HCT116 (cell line): ENCODE measurements around the gene APOBEC3B. TPM values are rescaled to one million over a fixed set of nuclear protein-coding genes. Genes with fewer than 3 reads are reported as not detected.

Source experiments
- ATAC-seq: fragments of 200-7000 bp; cut with Tn5 transposase; 2 replicates; pipeline ENCODE4 v1.9.1; 2020; ENCODE audit warnings: mild to moderate bottlenecking, moderate library complexity
- BruUV-seq: library from RNA; stranded (reverse); fragments of 400-500 nt; replicated peaks from 2 replicates; lab custom pipeline; 2021; lab: Mats Ljungman, UMichigan
- CTCF ChIA-PET: fragments of 300-600 bp; sonication (Branson Sonifier 250); formaldehyde crosslinking; loops from one replicate; lab custom pipeline; 2021; ENCODE audit warnings: antibody characterized with exemption; lab: Charles Lee
- POLR2A ChIA-PET: fragments of 300-600, 350-600 bp; sonication (Branson Sonifier 250); formaldehyde crosslinking; loops from one replicate; lab custom pipeline; 2021; ENCODE audit warnings: antibody characterized with exemption; lab: Charles Lee
- RAD21 ChIA-PET, 2 experiments: fragments of 300-600 bp; sonication (Branson Sonifier 250); formaldehyde crosslinking; loops; one replicate each; lab custom pipeline; 2023; ENCODE audit warnings: low total read pairs in 2 of 2; ENCODE audit not compliant: uncharacterized antibody in 2 of 2, unreplicated experiment in 2 of 2, low non-redundant PET in 1 of 2; lab: Charles Lee
- DNase-seq: peaks from one replicate; pipeline ENCODE4 v3.0.0-alpha.2; 2010; ENCODE audit warnings: low read depth, low spot score
- H2AFZ ChIP-seq: fragments of 200-600 bp; shearing (Covaris generic), sonication (generic); 2 replicates; pipeline ENCODE4 v1.6.1; 2017; ENCODE audit warnings: low read depth, mixed run types, mixed read lengths, antibody characterized with exemption, low read length; ENCODE audit not compliant: poor library complexity, severe bottlenecking
- H3K27ac ChIP-seq: 2 replicates; pipeline ENCODE4 v1.5.1; 2012; ENCODE audit warnings: low read depth, low read length
- H3K27me3 ChIP-seq: fragments of 200-600 bp; sonication (generic); 2 replicates; pipeline ENCODE4 v1.6.1; 2016; ENCODE audit warnings: mixed run types, low read length, mixed read lengths; ENCODE audit not compliant: insufficient read depth
- H3K36me3 ChIP-seq, 2 experiments: fragments of 200-500 bp in 1 of 2; fragments of 200-600 bp in 1 of 2; sonication (Bioruptor generic) in 1 of 2; sonication (generic) in 1 of 2; 2 replicates each; pipeline versions ENCODE4 v1.5.1 to v1.6.1; 2014 to 2016; ENCODE audit warnings: low read length in 2 of 2, inconsistent platforms in 1 of 2, mixed read lengths in 1 of 2, mixed run types in 1 of 2; ENCODE audit not compliant: insufficient read depth in 2 of 2, control insufficient read depth in 1 of 2
- H3K4me1 ChIP-seq, 2 experiments: fragments of 200-600 bp in 1 of 2; sonication (generic) in 1 of 2; 2 replicates each; pipeline versions ENCODE4 v1.5.1 to v1.6.1; 2012 to 2017; ENCODE audit warnings: low read length in 2 of 2, inconsistent platforms in 1 of 2, mild to moderate bottlenecking in 1 of 2, mixed read lengths in 1 of 2, mixed run types in 1 of 2, moderate library complexity in 1 of 2; ENCODE audit not compliant: insufficient read depth in 2 of 2, control insufficient read depth in 1 of 2
- H3K4me2 ChIP-seq: fragments of 200-600 bp; sonication (generic); 2 replicates; pipeline ENCODE4 v1.6.1; 2017; ENCODE audit warnings: mixed run types, low read length, mixed read lengths
- H3K4me3 ChIP-seq, 2 experiments: fragments of 200-600 bp in 1 of 2; sonication (generic) in 1 of 2; replicated peaks in 1 of 2; 2 replicates each; pipeline ENCODE4 v1.5.1; 2011 to 2016; ENCODE audit warnings: low read length in 2 of 2, control low read depth in 1 of 2, low read depth in 1 of 2, mild to moderate bottlenecking in 1 of 2, mixed read lengths in 1 of 2, mixed run types in 1 of 2
- H3K79me2 ChIP-seq: fragments of 200-600 bp; sonication (generic); 2 replicates; pipeline ENCODE4 v1.6.1; 2017; ENCODE audit warnings: mild to moderate bottlenecking, mixed run types, low read length, moderate library complexity, mixed read lengths; ENCODE audit not compliant: insufficient read depth
- H3K9ac ChIP-seq: fragments of 200-600 bp; sonication (generic); 2 replicates; pipeline ENCODE4 v1.6.1; 2016; ENCODE audit warnings: low read length, mixed read lengths
- H3K9me2 ChIP-seq: fragments of 200-600 bp; sonication (generic), shearing (Covaris generic); 2 replicates; pipeline ENCODE4 v1.6.1; 2017; ENCODE audit warnings: mixed run types, mild to moderate bottlenecking, moderate library complexity; ENCODE audit not compliant: insufficient read depth
- H3K9me3 ChIP-seq, 2 experiments: fragments of 200-500 bp in 1 of 2; fragments of 200-600 bp in 1 of 2; sonication (Bioruptor generic) in 1 of 2; sonication (generic) in 1 of 2; 2 replicates each; pipeline ENCODE4 v1.6.1; 2014 to 2017; ENCODE audit warnings: low read length in 2 of 2, mixed read lengths in 2 of 2, inconsistent platforms in 1 of 2, low read depth in 1 of 2, mild to moderate bottlenecking in 1 of 2, mixed run types in 1 of 2, moderate library complexity in 1 of 2; ENCODE audit not compliant: control insufficient read depth in 1 of 2, insufficient read depth in 1 of 2
- H4K20me1 ChIP-seq: fragments of 200-600 bp; sonication (generic), shearing (Covaris generic); 2 replicates; pipeline ENCODE4 v1.6.1; 2017; ENCODE audit warnings: mixed run types, mild to moderate bottlenecking, moderate library complexity; ENCODE audit not compliant: insufficient read depth
- ATF3 ChIP-seq: IDR thresholded peaks from 2 replicates; pipeline ENCODE4 v1.6.1; 2012
- CBX3 ChIP-seq: IDR thresholded peaks from 2 replicates; pipeline ENCODE4 v1.6.1; 2012; ENCODE audit warnings: low read depth
- CEBPB ChIP-seq: IDR thresholded peaks from 2 replicates; pipeline ENCODE4 v1.6.1; 2012; ENCODE audit warnings: low read depth
- CTCF ChIP-seq, 3 experiments: fragments of 200-600 bp in 1 of 3; sonication (generic) in 1 of 3; IDR thresholded peaks in 2 of 3; conservative IDR thresholded peaks in 1 of 3; 2 replicates each; pipeline ENCODE4 v1.5.1; 2012 to 2017; ENCODE audit warnings: low read depth in 2 of 3, low read length in 2 of 3, antibody characterized with exemption in 1 of 3, borderline replicate concordance in 1 of 3, control low read depth in 1 of 3, mild to moderate bottlenecking in 1 of 3, mixed read lengths in 1 of 3, mixed run types in 1 of 3, moderate library complexity in 1 of 3; ENCODE audit not compliant: insufficient read depth in 1 of 3
- EGR1 ChIP-seq: IDR thresholded peaks from 2 replicates; pipeline ENCODE4 v1.6.1; 2012; ENCODE audit warnings: low read depth
- EZH2phosphoT487 ChIP-seq: fragments of 200-600 bp; IDR thresholded peaks from 2 replicates; pipeline ENCODE4 v1.6.1; 2018; ENCODE audit warnings: antibody characterized with exemption, borderline replicate concordance
- JUND ChIP-seq: IDR thresholded peaks from 2 replicates; pipeline ENCODE4 v1.6.1; 2012
- MAX ChIP-seq: IDR thresholded peaks from 2 replicates; pipeline ENCODE4 v1.6.1; 2012
- POLR2AphosphoS5 ChIP-seq: IDR thresholded peaks from 2 replicates; pipeline ENCODE4 v1.6.1; 2011; ENCODE audit warnings: mild to moderate bottlenecking, low read depth, low read length, moderate library complexity
- RAD21 ChIP-seq: IDR thresholded peaks from 2 replicates; pipeline ENCODE4 v1.6.1; 2012; ENCODE audit warnings: low read depth, mild to moderate bottlenecking
- REST ChIP-seq: IDR thresholded peaks from 2 replicates; pipeline ENCODE4 v1.6.1; 2012; ENCODE audit warnings: low read depth
- SIN3A ChIP-seq: IDR thresholded peaks from 2 replicates; pipeline ENCODE4 v1.6.1; 2012; ENCODE audit warnings: low read depth
- SRF ChIP-seq: IDR thresholded peaks from 2 replicates; pipeline ENCODE4 v1.6.1; 2012; ENCODE audit warnings: low read depth
- YY1 ChIP-seq: IDR thresholded peaks from 2 replicates; pipeline ENCODE4 v1.6.1; 2011; ENCODE audit warnings: low read length, low read depth, moderate library complexity, mild to moderate bottlenecking; ENCODE audit not compliant: insufficient replicate concordance; ENCODE audit errors: extremely low read depth
- ZBTB33 ChIP-seq: IDR thresholded peaks from 2 replicates; pipeline ENCODE4 v1.6.1; 2011; ENCODE audit warnings: mild to moderate bottlenecking, low read length, moderate library complexity; ENCODE audit not compliant: insufficient replicate concordance; ENCODE audit errors: extremely low read depth
- intact Hi-C: fragments of 100-400 bp; cut with micrococcal nuclease; formaldehyde crosslinking; loops from 2 replicates; pipeline ENCODE4 v1.10.0; 2022
- total RNA-seq: library from RNA; stranded (reverse); gene quantifications from one replicate; pipeline ENCODE4 v1.2.1, GENCODE V29; 2021; ENCODE audit not compliant: unreplicated experiment

APOBEC3B gene
- total RNA-seq, 1 experiment from 2014 or later = 10.3 TPM

- no peak for TF ChIP-seq ZBTB33
- TF ChIP-seq RAD21 = no peak
- no peak for TF ChIP-seq EGR1
- TF ChIP-seq CEBPB = no peak
- no peak for TF ChIP-seq SIN3A
Measured at GRCh38 chr22:38949889-38950405, 32.2 kb upstream of the APOBEC3B start (continued).

- peaks cover 0 to 5% of the 10 kb centered on the region in 2 experiments; a peak in 1 of 4 replicates for H3K4me1 ChIP-seq
- no peaks in the 10 kb centered on the region for H3K79me2 ChIP-seq
- no peaks in the 10 kb centered on the region for H3K9me3 ChIP-seq
- intact Hi-C loops = no loop called here
- no peaks in the 10 kb centered on the region for H3K36me3 ChIP-seq
- H3K9ac ChIP-seq = no peak overlapping the region
- ATAC-seq (no peak), DNase-seq (no peak)
- POLR2A ChIA-PET = interaction anchor here (0.6 kb wide), 1 partner anchor 187 kb away, joined by 4 read pairs; no protein-coding TSS in a partner anchor
- BruUV-seq = no TSS peak
- H4K20me1 ChIP-seq = no peaks in the 10 kb centered on the region
- CTCF ChIA-PET = interaction anchor here (0.7 to 1.3 kb wide), 2 partner anchors 24 to 168 kb away, joined by 3 read pairs; no protein-coding TSS in a partner anchor
- no peak overlapping the region for H3K4me2 ChIP-seq
- H3K27ac ChIP-seq = no peak overlapping the region
- peaks cover 9% of the 10 kb centered on the region; the same call in 1 of the 2 replicates for H3K27me3 ChIP-seq
- no peak overlapping the region for H3K4me3 ChIP-seq
- H2AFZ ChIP-seq = no peak overlapping the region
- RAD21 ChIA-PET = no interaction called here
- H3K9me2 ChIP-seq = no peaks in the 10 kb centered on the region
- TF ChIP-seq CTCF (IDR thresholded peaks at IDR 0.05 in 2 of 3, conservative IDR thresholded peaks at IDR 0.05 in 1 of 3; ENCODE audit: borderline replicate concordance in 1 of 3, insufficient read depth in 1 of 3, low read depth in 2 of 3, low read length in 2 of 3) (no peak), YY1 (no peak), CBX3 (no peak), JUND (no peak), SRF (no peak), ATF3 (no peak), MAX (no peak), POLR2AphosphoS5 (no peak), EGR1 (no peak), REST (no peak), SIN3A (no peak), CEBPB (no peak), EZH2phosphoT487 (no peak)
Measured at GRCh38 chr22:38950527-38951295, 31.4 kb upstream of the APOBEC3B start.
